Peyer's patch (tissue), 4 donors: Measurements from ENCODE around the gene CAMK2D. TPM values are rescaled to one million over a fixed set of nuclear protein-coding genes. Genes with fewer than 3 reads are reported as not detected.

Experiments
- DNase-seq, 3 donors: peaks; one replicate each; pipeline ENCODE4 v3.0.0-alpha.2; 2017 to 2019
- H3K27ac ChIP-seq, 4 donors: fragments of 200-600 bp; sonication (generic); one replicate each; pipeline ENCODE4 v1.5.1; 2016 to 2019
- H3K27me3 ChIP-seq, 2 donors: fragments of 200-600 bp; sonication (generic); one replicate each; pipeline ENCODE4 v1.5.1; 2019
- H3K36me3 ChIP-seq, 3 donors: fragments of 200-600 bp; sonication (generic); one replicate each; pipeline ENCODE4 v1.5.1; 2016 to 2019
- H3K4me1 ChIP-seq, 4 donors: fragments of 200-600 bp; sonication (generic); one replicate each; pipeline ENCODE4 v1.5.1; 2016 to 2019
- H3K4me3 ChIP-seq, 4 donors: fragments of 200-600 bp; sonication (generic); 1 replicate in 3 of 4; 2 replicates in 1 of 4; pipeline ENCODE4 v1.5.1; 2016 to 2019; ENCODE audit warnings: mild to moderate bottlenecking in 1 of 4
- H3K9me3 ChIP-seq, 4 donors: fragments of 200-600 bp; sonication (generic); one replicate each; pipeline ENCODE4 v1.5.1; 2016 to 2019; ENCODE audit warnings: mild to moderate bottlenecking in 1 of 4
- POLR2A ChIP-seq, 2 donors: fragments of 450-650 bp; IDR thresholded peaks; one replicate each; pipeline ENCODE4 v1.5.1; 2017; ENCODE audit warnings: antibody characterized with exemption in 2 of 2, mild to moderate bottlenecking in 2 of 2, moderate library complexity in 2 of 2
- total RNA-seq, 4 donors: library from RNA; depleted of rRNA; stranded (reverse); fragments of >200 nt; gene quantifications; one replicate each; pipeline ENCODE4 v1.1.0, GENCODE V29; 2016
- TF ChIP-seq, protein P1 (sequence below), 6 experiments: fragments of 450-650 bp in 4 of 6; fragments of 200-600 bp in 2 of 6; sonication (generic) in 1 of 6; IDR thresholded peaks; one replicate each; pipeline ENCODE4 v1.5.1; 2017 to 2019; ENCODE audit warnings: antibody characterized with exemption in 6 of 6, mild to moderate bottlenecking in 3 of 6, moderate library complexity in 1 of 6

The CAMK2D gene
- total RNA-seq, 4 donors from 2014 or later, result 38.8 to 125 (median 63.5) TPM

DNA sequence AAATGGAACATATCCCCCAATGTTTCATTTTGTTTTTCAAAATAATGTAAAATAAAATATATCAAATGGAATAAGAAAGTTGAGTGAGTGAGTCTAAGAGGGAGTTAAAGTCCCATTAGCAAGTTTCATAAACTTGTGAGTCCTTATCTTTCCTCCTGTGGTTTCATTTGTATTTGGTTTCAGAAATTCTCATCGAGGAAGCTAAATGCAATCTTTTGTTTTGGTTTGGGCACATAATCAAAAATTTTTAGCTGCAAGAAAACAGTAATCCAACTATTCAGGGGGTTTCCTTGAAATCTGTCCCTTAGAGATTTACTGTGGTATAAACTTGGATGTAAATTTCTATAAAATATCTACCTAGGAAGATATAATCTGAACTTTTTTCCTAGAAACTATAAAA, 124.2 kb downstream of the CAMK2D start:
- no peak for DNase-seq
- Histone ChIP-seq H3K4me1 (peaks cover 0 to 39% (median 9%) of the 10 kb centered on the region in 4 donors), H3K4me3 (no peak overlapping the region), H3K9me3 (no peaks in the 10 kb centered on the region), H3K27ac (peak overlapping the region in 1 of 4 donors; percentile 70), H3K36me3 (no peaks in the 10 kb centered on the region), H3K27me3 (no peaks in the 10 kb centered on the region)
- TF ChIP-seq, protein P1, sequence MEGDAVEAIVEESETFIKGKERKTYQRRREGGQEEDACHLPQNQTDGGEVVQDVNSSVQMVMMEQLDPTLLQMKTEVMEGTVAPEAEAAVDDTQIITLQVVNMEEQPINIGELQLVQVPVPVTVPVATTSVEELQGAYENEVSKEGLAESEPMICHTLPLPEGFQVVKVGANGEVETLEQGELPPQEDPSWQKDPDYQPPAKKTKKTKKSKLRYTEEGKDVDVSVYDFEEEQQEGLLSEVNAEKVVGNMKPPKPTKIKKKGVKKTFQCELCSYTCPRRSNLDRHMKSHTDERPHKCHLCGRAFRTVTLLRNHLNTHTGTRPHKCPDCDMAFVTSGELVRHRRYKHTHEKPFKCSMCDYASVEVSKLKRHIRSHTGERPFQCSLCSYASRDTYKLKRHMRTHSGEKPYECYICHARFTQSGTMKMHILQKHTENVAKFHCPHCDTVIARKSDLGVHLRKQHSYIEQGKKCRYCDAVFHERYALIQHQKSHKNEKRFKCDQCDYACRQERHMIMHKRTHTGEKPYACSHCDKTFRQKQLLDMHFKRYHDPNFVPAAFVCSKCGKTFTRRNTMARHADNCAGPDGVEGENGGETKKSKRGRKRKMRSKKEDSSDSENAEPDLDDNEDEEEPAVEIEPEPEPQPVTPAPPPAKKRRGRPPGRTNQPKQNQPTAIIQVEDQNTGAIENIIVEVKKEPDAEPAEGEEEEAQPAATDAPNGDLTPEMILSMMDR (IDR thresholded peaks at IDR 0.05), result no peak
- TF ChIP-seq POLR2A (IDR thresholded peaks at IDR 0.05), result no peak

DNA sequence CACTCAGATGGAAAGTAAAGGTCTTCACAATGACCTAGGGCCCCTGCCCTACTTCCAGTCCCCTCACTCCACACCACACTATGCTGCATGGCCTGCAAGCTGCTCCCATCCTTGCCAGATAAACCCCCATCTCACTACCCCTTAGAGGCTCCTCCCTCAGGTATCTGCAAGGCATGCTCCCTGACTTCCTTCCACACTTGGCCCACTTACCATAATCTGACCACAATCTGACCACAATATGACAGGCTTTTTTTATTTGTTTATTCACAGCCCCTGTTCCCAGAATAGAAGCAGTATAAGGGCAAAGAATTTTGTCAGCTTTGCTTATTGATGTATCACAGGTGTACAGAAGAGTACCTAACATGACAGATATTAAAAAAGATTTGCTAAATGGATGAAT, 124.7 kb downstream of the CAMK2D start:
- Histone ChIP-seq H3K9me3 (no peaks in the 10 kb centered on the region), H3K27me3 (no peaks in the 10 kb centered on the region), H3K36me3 (no peaks in the 10 kb centered on the region), H3K4me3 (no peak overlapping the region), H3K4me1 (peaks cover 0 to 37% (median 9%) of the 10 kb centered on the region in 4 donors), H3K27ac (peak overlapping the region in 3 of 4 donors; percentile 23 to 70 (median 44))
- DNase-seq, result peak in 1 of 3 donors; percentile 31
- TF ChIP-seq, protein P1 (IDR thresholded peaks at IDR 0.05), result no peak
- no peak for TF ChIP-seq POLR2A (IDR thresholded peaks at IDR 0.05)

DNA sequence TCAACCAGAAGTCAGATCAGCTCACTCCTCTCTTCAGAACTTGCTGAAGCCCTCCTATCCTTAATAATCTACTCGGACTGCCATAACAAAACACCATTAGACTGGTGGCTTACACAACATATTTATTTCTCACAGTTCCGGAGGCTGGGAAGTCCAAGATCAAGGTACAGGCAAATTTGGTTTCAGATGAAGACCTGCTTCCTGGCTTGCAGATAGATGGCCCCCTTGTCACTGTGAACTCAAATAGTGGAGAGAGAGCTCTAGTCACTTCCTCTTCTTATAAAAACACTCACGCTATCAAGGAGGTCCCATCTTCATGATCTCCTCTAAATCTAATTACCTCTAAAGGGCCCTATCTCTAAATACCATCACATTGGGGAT, 125.1 kb downstream of the CAMK2D start:
- Histone ChIP-seq H3K27ac (peak overlapping the region in 3 of 4 donors; percentile 23 to 70 (median 44)), H3K27me3 (no peaks in the 10 kb centered on the region), H3K36me3 (no peaks in the 10 kb centered on the region), H3K9me3 (no peaks in the 10 kb centered on the region), H3K4me3 (no peak overlapping the region), H3K4me1 (peaks cover 0 to 34% (median 9%) of the 10 kb centered on the region in 4 donors)
- peak in 1 of 3 donors; percentile 24 for DNase-seq
- TF ChIP-seq, protein P1 (IDR thresholded peaks at IDR 0.05), result peak in 2 of 6 experiments; percentile 24 to 33
- TF ChIP-seq POLR2A (IDR thresholded peaks at IDR 0.05), result no peak

DNA sequence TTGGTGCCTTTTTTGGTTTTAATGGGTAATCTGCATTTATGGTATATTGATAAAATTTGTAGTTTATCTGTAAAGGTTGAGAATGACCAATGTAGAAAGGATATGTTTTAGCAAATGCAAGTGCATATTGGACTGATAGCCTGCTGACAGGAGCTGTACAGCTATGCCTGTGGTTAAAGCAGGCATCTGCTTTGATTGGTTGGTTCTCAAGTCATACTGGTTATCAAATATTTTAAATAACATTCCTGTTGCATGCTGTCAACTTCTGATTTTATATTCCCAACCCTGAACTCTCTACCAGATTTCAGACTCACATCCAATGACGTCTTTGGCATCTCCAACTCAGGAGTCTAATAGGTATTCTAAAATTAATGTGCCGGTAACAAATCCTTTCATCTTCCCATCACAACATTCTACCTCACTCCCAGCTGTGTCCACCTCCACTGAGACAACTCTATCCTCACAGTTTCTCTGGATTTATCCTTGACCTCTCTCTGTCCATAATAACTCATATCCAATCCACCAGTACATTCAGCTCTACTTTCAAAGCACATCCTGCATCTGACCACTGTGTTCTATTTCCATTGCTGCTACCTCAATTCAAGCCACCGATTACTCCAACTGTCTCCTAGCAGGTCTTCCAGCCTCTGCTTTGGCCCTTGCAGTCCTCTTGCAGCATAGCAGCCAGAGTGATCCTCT, 125.7 kb downstream of the CAMK2D start:
- peaks cover 0 to 34% (median 9%) of the 10 kb centered on the region in 4 donors for H3K4me1 ChIP-seq
- H3K27me3 ChIP-seq, result no peaks in the 10 kb centered on the region

DNA sequence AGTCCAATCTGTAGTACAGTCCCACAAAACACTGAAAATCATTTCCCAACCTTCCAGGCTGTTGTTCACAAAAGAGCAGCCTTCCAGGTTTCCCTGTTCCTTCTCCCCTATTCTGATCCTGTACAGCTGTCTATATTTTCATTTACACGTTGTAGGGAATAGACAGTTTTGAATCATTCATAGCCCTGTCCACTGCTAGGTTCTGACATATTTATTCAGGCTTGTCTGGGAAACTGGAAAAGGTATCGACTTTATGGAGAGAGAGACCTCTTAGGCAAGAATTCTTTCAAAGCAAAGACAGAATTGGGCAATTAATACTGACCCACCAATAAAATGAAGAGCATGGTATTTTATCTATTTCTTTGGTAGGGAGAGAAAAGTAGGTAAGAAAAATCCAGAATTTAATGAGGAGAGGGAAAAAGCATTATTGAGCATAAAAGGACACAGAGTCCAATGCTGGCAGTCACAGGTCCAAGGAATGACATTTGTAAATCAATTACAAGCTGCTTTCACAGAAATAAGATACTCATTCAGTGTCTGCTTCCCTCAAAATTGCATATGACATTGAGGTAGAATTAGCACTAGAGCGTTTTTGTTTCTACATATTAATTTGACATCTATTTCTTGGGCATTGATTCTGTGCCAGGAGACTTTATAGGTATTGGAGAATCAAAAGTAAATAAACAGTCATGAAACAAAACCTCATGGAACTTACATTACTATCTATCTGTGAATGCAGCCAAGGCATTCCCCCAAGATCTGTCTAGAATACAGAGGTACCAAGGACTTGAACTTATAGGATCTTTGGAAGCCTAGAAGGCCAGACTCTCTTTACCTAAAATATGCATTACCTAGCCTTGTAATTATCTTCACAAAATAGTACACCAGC, 127.2 kb downstream of the CAMK2D start:
- DNase-seq, result no peak
- no peak overlapping the region for H3K27ac ChIP-seq

More for the DNA sequence above, 125.7 kb downstream of the CAMK2D start:
- TF ChIP-seq, protein P1 (IDR thresholded peaks at IDR 0.05), result no peak
- no peak for TF ChIP-seq POLR2A (IDR thresholded peaks at IDR 0.05)
- no peaks in the 10 kb centered on the region for H3K36me3 ChIP-seq
- H3K27ac ChIP-seq, result peak overlapping the region in 1 of 4 donors; percentile 70
- DNase-seq, result no peak
- no peak overlapping the region for H3K4me3 ChIP-seq
- no peaks in the 10 kb centered on the region for H3K9me3 ChIP-seq

More for the DNA sequence above, 127.2 kb downstream of the CAMK2D start:
- H3K36me3 ChIP-seq, result no peaks in the 10 kb centered on the region
- peaks cover 0 to 21% (median 6%) of the 10 kb centered on the region in 4 donors for H3K4me1 ChIP-seq
- H3K9me3 ChIP-seq, result no peaks in the 10 kb centered on the region
- H3K4me3 ChIP-seq, result no peak overlapping the region
- H3K27me3 ChIP-seq, result no peaks in the 10 kb centered on the region
- no peak for TF ChIP-seq POLR2A (IDR thresholded peaks at IDR 0.05)
- TF ChIP-seq, protein P1 (IDR thresholded peaks at IDR 0.05), result no peak
